Panc1 (cell line): ENCODE measurements around the gene UGGT1. TPM values are rescaled to one million over a fixed set of nuclear protein-coding genes. Genes with fewer than 3 reads are reported as not detected.

Experiments
- ATAC-seq: fragments of 200-7000 bp; cut with Tn5 transposase; 2 replicates; pipeline ENCODE4 v1.9.1; 2020; ENCODE audit warnings: mild to moderate bottlenecking, moderate library complexity
- BruUV-seq: library from RNA; stranded (reverse); fragments of 400-500 nt; replicated peaks from 2 replicates; lab custom pipeline; 2021; lab: Mats Ljungman, UMichigan
- CTCF ChIA-PET: fragments of 300-600 bp; sonication (Branson Sonifier 250); formaldehyde crosslinking; loops from one replicate; lab custom pipeline; 2022; ENCODE audit warnings: antibody characterized with exemption; lab: Charles Lee
- POLR2A ChIA-PET: fragments of 300-600 bp; sonication (Branson Sonifier 250); formaldehyde crosslinking; loops from one replicate; lab custom pipeline; 2022; ENCODE audit warnings: antibody characterized with exemption; lab: Charles Lee
- DNase-seq: peaks from one replicate; pipeline ENCODE4 v3.0.0-alpha.2; 2010; ENCODE audit warnings: low read depth, low spot score
- H3K27ac ChIP-seq: 2 replicates; pipeline ENCODE4 v1.5.1; 2011; ENCODE audit warnings: mild to moderate bottlenecking, low read length, inconsistent platforms
- H3K27me3 ChIP-seq: fragments of 200-500 bp; sonication (Bioruptor generic); 2 replicates; pipeline ENCODE4 v1.6.0; 2014; ENCODE audit warnings: low read length, inconsistent platforms; ENCODE audit not compliant: control insufficient read depth, insufficient read depth
- H3K36me3 ChIP-seq: fragments of 200-500 bp; sonication (Bioruptor generic); 2 replicates; pipeline ENCODE4 v1.5.1; 2014; ENCODE audit warnings: inconsistent platforms, mild to moderate bottlenecking, low read length, moderate library complexity; ENCODE audit not compliant: control insufficient read depth, insufficient read depth
- H3K4me1 ChIP-seq: 2 replicates; pipeline ENCODE4 v1.5.1; 2011; ENCODE audit warnings: inconsistent platforms, mild to moderate bottlenecking, low read length, moderate library complexity; ENCODE audit not compliant: control insufficient read depth, insufficient read depth
- H3K4me3 ChIP-seq, 2 experiments: 2 replicates each; pipeline ENCODE4 v1.5.1; 2011 to 2012; ENCODE audit warnings: low read depth in 2 of 2, low read length in 2 of 2, mild to moderate bottlenecking in 2 of 2, inconsistent platforms in 1 of 2, moderate library complexity in 1 of 2
- H3K9me3 ChIP-seq: fragments of 200-500 bp; sonication (Bioruptor generic); 2 replicates; pipeline ENCODE4 v1.5.1; 2014; ENCODE audit warnings: low read depth, mild to moderate bottlenecking, inconsistent platforms, low read length, moderate library complexity; ENCODE audit not compliant: control insufficient read depth, insufficient read depth
- CTCF ChIP-seq: fragments of 450-650 bp; IDR thresholded peaks from 2 replicates; pipeline ENCODE4 v1.5.1; 2017; ENCODE audit warnings: mild to moderate bottlenecking
- POLR2AphosphoS5 ChIP-seq: IDR thresholded peaks from 2 replicates; pipeline ENCODE4 v1.6.1; 2012; ENCODE audit warnings: mild to moderate bottlenecking, low read depth, low read length, moderate library complexity
- REST ChIP-seq, 2 experiments: IDR thresholded peaks; 2 replicates each; pipeline ENCODE4 v1.6.1; 2011 to 2012; ENCODE audit warnings: low read depth in 2 of 2, control low read depth in 1 of 2, low read length in 1 of 2, mild to moderate bottlenecking in 1 of 2, moderate library complexity in 1 of 2; ENCODE audit not compliant: insufficient read depth in 1 of 2
- SIN3A ChIP-seq: IDR thresholded peaks from 2 replicates; pipeline ENCODE4 v1.6.1; 2012; ENCODE audit warnings: low read depth, mild to moderate bottlenecking, low read length, moderate library complexity, borderline replicate concordance; ENCODE audit not compliant: insufficient read depth
- TCF7L2 ChIP-seq: IDR thresholded peaks from 2 replicates; pipeline ENCODE4 v1.6.1; 2011; ENCODE audit warnings: mild to moderate bottlenecking, low read depth, low read length, inconsistent platforms
- in situ Hi-C: cut with HindIII; loops from 2 replicates; pipeline ENCODE4 v1.10.0; 2016; ENCODE audit warnings: low sequenced_read_pairs, low pct_unique_long_range_greater_than_20kb
- intact Hi-C: fragments of 100-400 bp; cut with micrococcal nuclease; formaldehyde crosslinking; loops from one replicate; pipeline ENCODE4 v1.10.0; 2022; ENCODE audit not compliant: unreplicated experiment
- total RNA-seq: library from RNA; stranded (reverse); gene quantifications from one replicate; pipeline ENCODE4 v1.2.1, GENCODE V29; 2021; ENCODE audit not compliant: unreplicated experiment

The UGGT1 gene
- total RNA-seq, 1 experiment from 2014 or later = 64.2 TPM

GRCh38 chr2:128086244-128086643 lies 4.8 kb upstream of the UGGT1 start:
- intact Hi-C loops = no loop called here
- POLR2A ChIA-PET = no interaction called here
- CTCF ChIA-PET = no interaction called here
- DNase-seq (no peak), ATAC-seq (no peak)
- TF ChIP-seq POLR2AphosphoS5 (no peak), TCF7L2 (no peak), SIN3A (no peak), CTCF (no peak), REST (IDR thresholded peaks at IDR 0.05; ENCODE audit: insufficient read depth in 1 of 2, low read depth in 2 of 2, low read length in 1 of 2) (no peak)
- Histone ChIP-seq H3K27me3 (no peaks in the 10 kb centered on the region), H3K4me1 (peaks cover 4% of the 10 kb centered on the region; the same call in 1 of the 2 replicates), H3K36me3 (no peaks in the 10 kb centered on the region; the same call in 1 of the 2 replicates), H3K27ac (no peak overlapping the region), H3K9me3 (no peaks in the 10 kb centered on the region), H3K4me3 (no peak overlapping the region)
- in situ Hi-C loops = no loop called here
- no TSS peak for BruUV-seq

GRCh38 chr2:128090575-128090944 lies 440 bp upstream of the UGGT1 start:
- Histone ChIP-seq H3K36me3 (peaks cover 6% of the 10 kb centered on the region; the same call in 1 of the 2 replicates), H3K4me1 (peaks cover 14% of the 10 kb centered on the region; the same call in 1 of the 2 replicates), H3K4me3 (peak overlapping the region; percentile 80 to 99), H3K27ac (peak overlapping the region; percentile 99), H3K27me3 (no peaks in the 10 kb centered on the region), H3K9me3 (no peaks in the 10 kb centered on the region)
- TF ChIP-seq REST (IDR thresholded peaks at IDR 0.05; ENCODE audit: insufficient read depth in 1 of 2, low read depth in 2 of 2, low read length in 1 of 2) = no peak
- BruUV-seq = TSS peak; percentile 99
- ChIA-PET POLR2A (interaction anchor here (0.6 to 1.0 kb wide), 2 partner anchors 26 to 80 kb away, joined by 3 to 7 read pairs; no protein-coding TSS in a partner anchor), CTCF (no interaction called here)
- ATAC-seq (no peak; the same call in 1 of the 2 replicates), DNase-seq (no peak)
- intact Hi-C loops (no loop called here), in situ Hi-C loops (no loop called here)
